ENCODE data around the gene TMEM171.

Gene TMEM171

GRCh38 chr5:73104326-73104725 is 16.0 kb upstream of the TMEM171 start:
- Histone ChIP-seq H3K27ac (ENCODE audit: low read depth, low read length) (no peak overlapping the region), H3K9ac (ENCODE audit: low read depth in 1 of 2, low read length in 2 of 2) (no peak overlapping the region), H3K9me3 (ENCODE audit: control insufficient read depth in 1 of 2, low read length in 2 of 2) (no peaks in the 10 kb centered on the region), H3K27me3 (ENCODE audit: control insufficient read depth in 1 of 2, insufficient read depth in 2 of 2, low read length in 2 of 2) (no peaks in the 10 kb centered on the region), H3K4me3 (ENCODE audit: low read depth in 1 of 2, low read length in 2 of 2) (no peak overlapping the region), H3K4me1 (ENCODE audit: control insufficient read depth in 1 of 2, insufficient read depth in 2 of 2, low read length in 2 of 2) (no peaks in the 10 kb centered on the region), H3K36me3 (ENCODE audit: control insufficient read depth in 1 of 2, insufficient read depth in 2 of 2, low read length in 2 of 2) (no peaks in the 10 kb centered on the region)

DNA sequence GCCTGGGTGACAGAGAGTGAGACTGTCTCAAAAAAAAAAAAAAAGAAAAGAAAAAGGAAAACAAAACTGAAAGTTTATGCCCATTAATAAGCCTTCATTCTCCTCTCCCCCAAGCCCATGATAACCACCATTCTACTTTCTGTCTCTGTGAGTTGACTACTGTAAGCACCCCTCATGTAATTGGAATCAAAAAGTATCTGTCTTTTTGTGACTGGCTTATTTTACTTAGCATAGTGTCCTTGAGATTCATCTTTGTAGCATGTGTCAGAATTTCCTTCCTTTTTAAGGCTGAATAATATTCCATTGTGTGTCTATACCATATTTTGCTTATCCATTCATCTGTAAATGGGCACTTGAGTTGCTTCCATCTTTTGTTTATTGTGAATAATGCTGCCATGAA is 14.0 kb upstream of the TMEM171 start:
- no peak overlapping the region for H3K27ac ChIP-seq (ENCODE audit: low read depth, low read length)
- H3K36me3 ChIP-seq (ENCODE audit: control insufficient read depth in 1 of 2, insufficient read depth in 2 of 2, low read length in 2 of 2): no peaks in the 10 kb centered on the region
- no peak overlapping the region for H3K4me3 ChIP-seq (ENCODE audit: low read depth in 1 of 2, low read length in 2 of 2)
- H3K9ac ChIP-seq (ENCODE audit: low read depth in 1 of 2, low read length in 2 of 2): no peak overlapping the region
- no peaks in the 10 kb centered on the region for H3K27me3 ChIP-seq (ENCODE audit: control insufficient read depth in 1 of 2, insufficient read depth in 2 of 2, low read length in 2 of 2)
- no peaks in the 10 kb centered on the region for H3K4me1 ChIP-seq (ENCODE audit: control insufficient read depth in 1 of 2, insufficient read depth in 2 of 2, low read length in 2 of 2)
- H3K9me3 ChIP-seq (ENCODE audit: control insufficient read depth in 1 of 2, low read length in 2 of 2): no peaks in the 10 kb centered on the region

GRCh38 chr5:73110190-73110589 is 10.2 kb upstream of the TMEM171 start:
- H3K36me3 ChIP-seq (ENCODE audit: control insufficient read depth in 1 of 2, insufficient read depth in 2 of 2, low read length in 2 of 2): no peaks in the 10 kb centered on the region
- H3K27ac ChIP-seq (ENCODE audit: low read depth, low read length): no peak overlapping the region
- H3K9me3 ChIP-seq (ENCODE audit: control insufficient read depth in 1 of 2, low read length in 2 of 2): no peaks in the 10 kb centered on the region
- no peaks in the 10 kb centered on the region for H3K27me3 ChIP-seq (ENCODE audit: control insufficient read depth in 1 of 2, insufficient read depth in 2 of 2, low read length in 2 of 2)
- H3K4me1 ChIP-seq (ENCODE audit: control insufficient read depth in 1 of 2, insufficient read depth in 2 of 2, low read length in 2 of 2): peaks cover 21 to 26% of the 10 kb centered on the region in 2 donors
- no peak overlapping the region for H3K9ac ChIP-seq (ENCODE audit: low read depth in 1 of 2, low read length in 2 of 2)
- no peak overlapping the region for H3K4me3 ChIP-seq (ENCODE audit: low read depth in 1 of 2, low read length in 2 of 2)

- Histone ChIP-seq H3K4me3 (ENCODE audit: low read depth in 1 of 2, low read length in 2 of 2) (no peak overlapping the region), H3K4me1 (ENCODE audit: control insufficient read depth in 1 of 2, insufficient read depth in 2 of 2, low read length in 2 of 2) (peaks cover 33 to 39% of the 10 kb centered on the region in 2 donors), H3K27me3 (ENCODE audit: control insufficient read depth in 1 of 2, insufficient read depth in 2 of 2, low read length in 2 of 2) (no peaks in the 10 kb centered on the region), H3K36me3 (ENCODE audit: control insufficient read depth in 1 of 2, insufficient read depth in 2 of 2, low read length in 2 of 2) (no peaks in the 10 kb centered on the region), H3K9ac (ENCODE audit: low read depth in 1 of 2, low read length in 2 of 2) (no peak overlapping the region), H3K27ac (ENCODE audit: low read depth, low read length) (no peak overlapping the region), H3K9me3 (ENCODE audit: control insufficient read depth in 1 of 2, low read length in 2 of 2) (no peaks in the 10 kb centered on the region)
These were observed 8.8 kb upstream of the TMEM171 start for GRCh38 chr5:73111536-73111935.

DNA sequence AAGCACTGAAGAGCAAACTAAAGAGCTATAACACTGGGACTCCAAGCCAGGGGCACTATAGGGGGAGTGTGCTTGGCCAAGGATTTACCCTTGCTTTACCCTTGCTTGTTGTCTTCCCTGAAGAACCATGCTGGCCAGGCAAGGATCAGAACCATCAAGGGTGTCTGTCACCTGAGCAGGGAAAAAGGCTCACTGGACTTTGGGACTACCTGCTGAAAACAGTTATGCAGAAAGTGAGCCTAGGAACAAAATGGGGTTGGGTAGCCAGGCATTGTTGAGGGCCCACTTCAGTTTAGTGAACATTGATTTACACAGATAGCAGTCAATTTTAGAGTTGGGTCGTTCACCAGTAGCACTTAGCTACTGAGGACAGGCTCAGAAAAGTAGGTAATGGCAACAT is 8.0 kb upstream of the TMEM171 start:
- Histone ChIP-seq H3K9ac (ENCODE audit: low read depth in 1 of 2, low read length in 2 of 2) (no peak overlapping the region), H3K4me1 (ENCODE audit: control insufficient read depth in 1 of 2, insufficient read depth in 2 of 2, low read length in 2 of 2) (peaks cover 33 to 45% of the 10 kb centered on the region in 2 donors), H3K4me3 (ENCODE audit: low read depth in 1 of 2, low read length in 2 of 2) (no peak overlapping the region), H3K27me3 (ENCODE audit: control insufficient read depth in 1 of 2, insufficient read depth in 2 of 2, low read length in 2 of 2) (no peaks in the 10 kb centered on the region), H3K36me3 (ENCODE audit: control insufficient read depth in 1 of 2, insufficient read depth in 2 of 2, low read length in 2 of 2) (no peaks in the 10 kb centered on the region), H3K9me3 (ENCODE audit: control insufficient read depth in 1 of 2, low read length in 2 of 2) (no peaks in the 10 kb centered on the region), H3K27ac (ENCODE audit: low read depth, low read length) (no peak overlapping the region)

DNA sequence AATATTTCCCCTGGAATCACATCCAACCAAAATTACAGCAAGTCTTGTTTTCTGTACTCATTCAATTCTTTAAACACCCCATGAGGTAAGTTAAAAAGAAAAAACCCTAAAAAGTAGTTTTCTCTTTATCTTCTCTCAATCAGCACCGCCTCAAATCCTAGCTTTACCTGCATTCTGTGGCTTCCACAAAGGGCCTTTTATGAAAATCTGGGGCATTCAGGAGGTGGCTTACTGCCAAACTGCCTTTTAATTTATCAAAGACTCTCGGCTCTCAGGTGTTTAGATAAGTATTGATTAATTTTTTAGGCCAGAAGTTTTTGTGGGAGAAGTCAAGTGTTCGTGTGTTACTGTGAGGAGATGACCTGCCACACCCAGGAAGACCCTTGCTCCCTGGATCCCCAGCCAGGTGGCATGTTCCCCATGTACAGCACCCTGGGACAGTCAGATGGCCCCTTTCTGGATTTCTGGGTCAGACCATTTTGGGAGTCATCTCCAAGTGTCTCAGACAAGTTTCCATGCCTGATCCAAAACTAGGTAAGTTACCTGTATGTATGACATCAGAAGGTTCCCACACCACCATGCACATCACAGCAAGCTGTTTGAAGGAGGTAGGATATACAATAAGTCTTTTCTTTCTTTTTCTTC is 6.2 kb upstream of the TMEM171 start:
- no peak overlapping the region for H3K9ac ChIP-seq (ENCODE audit: low read depth in 1 of 2, low read length in 2 of 2)
- no peaks in the 10 kb centered on the region for H3K36me3 ChIP-seq (ENCODE audit: control insufficient read depth in 1 of 2, insufficient read depth in 2 of 2, low read length in 2 of 2)
- H3K4me1 ChIP-seq (ENCODE audit: control insufficient read depth in 1 of 2, insufficient read depth in 2 of 2, low read length in 2 of 2): peaks cover 45 to 63% of the 10 kb centered on the region in 2 donors
- H3K27ac ChIP-seq (ENCODE audit: low read depth, low read length): no peak overlapping the region
- no peaks in the 10 kb centered on the region for H3K27me3 ChIP-seq (ENCODE audit: control insufficient read depth in 1 of 2, insufficient read depth in 2 of 2, low read length in 2 of 2)
- peak overlapping the region in 1 of 2 donors; percentile 11 for H3K4me3 ChIP-seq (ENCODE audit: low read depth in 1 of 2, low read length in 2 of 2)
- no peaks in the 10 kb centered on the region for H3K9me3 ChIP-seq (ENCODE audit: control insufficient read depth in 1 of 2, low read length in 2 of 2)

DNA sequence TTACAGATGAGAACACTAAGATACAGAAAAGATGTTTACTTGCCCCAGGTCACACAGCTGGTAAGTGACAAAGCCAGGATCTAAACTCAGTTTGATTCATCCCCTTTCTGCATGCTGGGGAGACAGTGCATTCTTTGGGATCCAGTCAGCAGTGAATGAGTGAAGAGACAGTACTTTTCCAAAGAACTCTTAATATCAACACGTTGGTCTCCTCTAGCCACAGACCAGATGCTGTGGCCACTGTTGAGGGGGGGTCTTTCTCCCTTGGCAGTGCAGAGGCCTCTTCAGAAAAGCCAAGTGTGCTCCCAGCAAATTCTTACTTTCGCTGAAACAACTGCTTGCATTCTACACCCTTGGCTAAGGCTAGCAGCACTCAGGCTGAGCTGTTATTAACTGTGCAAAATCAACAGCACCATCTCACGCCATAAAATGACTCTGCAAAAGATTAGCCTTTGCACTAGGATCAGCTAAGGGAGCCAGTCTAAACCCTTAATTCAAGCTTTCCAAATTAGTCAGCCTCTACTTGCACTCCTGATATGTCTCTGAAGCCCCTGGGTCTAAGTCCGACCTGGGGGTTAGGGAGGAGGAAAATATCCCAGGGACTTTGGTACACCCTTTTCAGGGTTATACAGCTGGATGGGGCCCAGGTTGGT is 4.8 kb upstream of the TMEM171 start:
- H3K9me3 ChIP-seq (ENCODE audit: control insufficient read depth in 1 of 2, low read length in 2 of 2): no peaks in the 10 kb centered on the region
- no peak overlapping the region for H3K9ac ChIP-seq (ENCODE audit: low read depth in 1 of 2, low read length in 2 of 2)
- H3K27me3 ChIP-seq (ENCODE audit: control insufficient read depth in 1 of 2, insufficient read depth in 2 of 2, low read length in 2 of 2): no peaks in the 10 kb centered on the region
- peaks cover 45 to 64% of the 10 kb centered on the region in 2 donors for H3K4me1 ChIP-seq (ENCODE audit: control insufficient read depth in 1 of 2, insufficient read depth in 2 of 2, low read length in 2 of 2)
- no peak overlapping the region for H3K27ac ChIP-seq (ENCODE audit: low read depth, low read length)
- H3K4me3 ChIP-seq (ENCODE audit: low read depth in 1 of 2, low read length in 2 of 2): no peak overlapping the region
- H3K36me3 ChIP-seq (ENCODE audit: control insufficient read depth in 1 of 2, insufficient read depth in 2 of 2, low read length in 2 of 2): no peaks in the 10 kb centered on the region

DNA sequence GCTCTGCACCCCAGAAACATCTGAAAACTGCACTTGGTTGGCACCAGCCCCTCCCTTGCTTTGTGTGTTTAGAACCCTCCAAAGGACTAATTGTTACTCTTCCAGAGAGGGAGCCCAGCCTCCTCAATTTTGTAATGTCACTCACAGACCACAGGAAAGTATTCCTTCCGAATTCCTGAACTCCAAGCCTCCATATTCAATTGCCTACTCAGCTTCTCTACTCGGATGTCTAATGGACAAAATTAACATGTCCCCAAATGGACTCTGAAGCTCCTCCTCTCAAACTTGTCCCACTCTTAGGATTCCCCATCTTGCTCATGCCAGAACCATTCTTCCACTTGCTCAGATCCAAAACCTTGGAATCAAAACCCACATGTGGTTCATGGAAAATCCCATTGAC is 3.9 kb upstream of the TMEM171 start:
- Histone ChIP-seq H3K4me3 (ENCODE audit: low read depth in 1 of 2, low read length in 2 of 2) (no peak overlapping the region), H3K9me3 (ENCODE audit: control insufficient read depth in 1 of 2, low read length in 2 of 2) (no peaks in the 10 kb centered on the region), H3K27ac (ENCODE audit: low read depth, low read length) (no peak overlapping the region), H3K36me3 (ENCODE audit: control insufficient read depth in 1 of 2, insufficient read depth in 2 of 2, low read length in 2 of 2) (no peaks in the 10 kb centered on the region), H3K9ac (ENCODE audit: low read depth in 1 of 2, low read length in 2 of 2) (no peak overlapping the region), H3K27me3 (ENCODE audit: control insufficient read depth in 1 of 2, insufficient read depth in 2 of 2, low read length in 2 of 2) (peaks cover 3 to 9% of the 10 kb centered on the region in 2 donors), H3K4me1 (ENCODE audit: control insufficient read depth in 1 of 2, insufficient read depth in 2 of 2, low read length in 2 of 2) (peaks cover 45 to 64% of the 10 kb centered on the region in 2 donors)

- no peak overlapping the region for H3K27ac ChIP-seq (ENCODE audit: low read depth, low read length)
These were observed 3.2 kb upstream of the TMEM171 start for GRCh38 chr5:73117088-73117740.

GRCh38 chr5:73118391-73118973 is 1.9 kb upstream of the TMEM171 start:
- H3K4me3 ChIP-seq (ENCODE audit: low read depth in 1 of 2, low read length in 2 of 2): peak overlapping the region in 1 of 2 donors; percentile 80
- peak overlapping the region; percentile 7 to 73 for H3K9ac ChIP-seq (ENCODE audit: low read depth in 1 of 2, low read length in 2 of 2)
- peaks cover 3 to 11% of the 10 kb centered on the region in 2 donors for H3K27me3 ChIP-seq (ENCODE audit: control insufficient read depth in 1 of 2, insufficient read depth in 2 of 2, low read length in 2 of 2)
- H3K4me1 ChIP-seq (ENCODE audit: control insufficient read depth in 1 of 2, insufficient read depth in 2 of 2, low read length in 2 of 2): peaks cover 49 to 63% of the 10 kb centered on the region in 2 donors
- peak overlapping the region; percentile 88 for H3K27ac ChIP-seq (ENCODE audit: low read depth, low read length)
- H3K9me3 ChIP-seq (ENCODE audit: control insufficient read depth in 1 of 2, low read length in 2 of 2): no peaks in the 10 kb centered on the region
- peaks cover 1 to 5% of the 10 kb centered on the region in 2 donors for H3K36me3 ChIP-seq (ENCODE audit: control insufficient read depth in 1 of 2, insufficient read depth in 2 of 2, low read length in 2 of 2)

More at GRCh38 chr5:73117088-73117740, 3.2 kb upstream of the TMEM171 start:
- Histone ChIP-seq H3K9ac (ENCODE audit: low read depth in 1 of 2, low read length in 2 of 2) (no peak overlapping the region), H3K36me3 (ENCODE audit: control insufficient read depth in 1 of 2, insufficient read depth in 2 of 2, low read length in 2 of 2) (no peaks in the 10 kb centered on the region), H3K4me3 (ENCODE audit: low read depth in 1 of 2, low read length in 2 of 2) (no peak overlapping the region), H3K27me3 (ENCODE audit: control insufficient read depth in 1 of 2, insufficient read depth in 2 of 2, low read length in 2 of 2) (peaks cover 3 to 11% of the 10 kb centered on the region in 2 donors), H3K9me3 (ENCODE audit: control insufficient read depth in 1 of 2, low read length in 2 of 2) (no peaks in the 10 kb centered on the region), H3K4me1 (ENCODE audit: control insufficient read depth in 1 of 2, insufficient read depth in 2 of 2, low read length in 2 of 2) (peaks cover 45 to 62% of the 10 kb centered on the region in 2 donors)

All from duodenal mucosa (tissue), 2 donors.